Measurements from ENCODE around the gene PCDHGA7.
"Not testable (repeated sequence)": the region's sequence is repeated elsewhere in the genome, so short reads cannot be mapped to it uniquely, and the experiment has no call there.

Gene PCDHGA7

DNA sequence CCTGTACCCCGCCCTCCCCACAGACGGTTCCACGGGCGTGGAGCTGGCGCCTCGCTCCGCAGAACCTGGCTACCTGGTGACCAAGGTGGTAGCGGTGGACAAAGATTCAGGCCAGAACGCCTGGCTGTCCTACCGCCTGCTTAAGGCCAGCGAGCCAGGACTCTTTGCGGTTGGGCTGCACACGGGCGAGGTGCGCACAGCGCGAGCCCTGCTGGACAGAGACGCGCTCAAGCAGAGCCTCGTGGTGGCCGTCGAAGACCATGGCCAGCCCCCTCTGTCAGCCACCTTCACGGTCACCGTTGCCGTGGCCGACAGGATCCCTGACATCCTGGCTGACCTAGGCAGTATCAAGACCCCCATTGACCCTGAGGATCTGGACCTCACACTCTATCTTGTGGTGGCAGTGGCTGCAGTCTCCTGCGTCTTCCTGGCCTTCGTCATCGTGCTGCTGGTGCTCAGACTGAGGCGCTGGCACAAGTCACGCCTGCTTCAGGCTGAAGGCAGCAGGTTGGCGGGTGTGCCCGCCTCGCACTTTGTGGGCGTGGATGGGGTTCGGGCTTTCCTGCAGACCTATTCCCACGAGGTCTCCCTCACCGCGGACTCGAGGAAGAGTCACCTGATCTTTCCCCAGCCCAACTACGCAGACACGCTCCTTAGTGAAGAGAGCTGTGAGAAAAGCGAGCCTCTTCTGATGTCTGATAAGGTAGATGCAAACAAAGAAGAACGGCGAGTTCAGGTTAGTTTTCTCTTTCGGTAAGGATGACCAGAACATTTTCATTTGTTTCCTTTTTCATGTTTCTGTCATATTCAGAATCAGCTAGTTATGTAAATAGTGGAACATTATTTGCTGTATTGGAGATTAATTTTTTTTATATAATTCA lies 16.3 kb upstream of the PCDHGA7 start:
- no peak for DNase-seq (ENCODE audit: low read depth)

DNA sequence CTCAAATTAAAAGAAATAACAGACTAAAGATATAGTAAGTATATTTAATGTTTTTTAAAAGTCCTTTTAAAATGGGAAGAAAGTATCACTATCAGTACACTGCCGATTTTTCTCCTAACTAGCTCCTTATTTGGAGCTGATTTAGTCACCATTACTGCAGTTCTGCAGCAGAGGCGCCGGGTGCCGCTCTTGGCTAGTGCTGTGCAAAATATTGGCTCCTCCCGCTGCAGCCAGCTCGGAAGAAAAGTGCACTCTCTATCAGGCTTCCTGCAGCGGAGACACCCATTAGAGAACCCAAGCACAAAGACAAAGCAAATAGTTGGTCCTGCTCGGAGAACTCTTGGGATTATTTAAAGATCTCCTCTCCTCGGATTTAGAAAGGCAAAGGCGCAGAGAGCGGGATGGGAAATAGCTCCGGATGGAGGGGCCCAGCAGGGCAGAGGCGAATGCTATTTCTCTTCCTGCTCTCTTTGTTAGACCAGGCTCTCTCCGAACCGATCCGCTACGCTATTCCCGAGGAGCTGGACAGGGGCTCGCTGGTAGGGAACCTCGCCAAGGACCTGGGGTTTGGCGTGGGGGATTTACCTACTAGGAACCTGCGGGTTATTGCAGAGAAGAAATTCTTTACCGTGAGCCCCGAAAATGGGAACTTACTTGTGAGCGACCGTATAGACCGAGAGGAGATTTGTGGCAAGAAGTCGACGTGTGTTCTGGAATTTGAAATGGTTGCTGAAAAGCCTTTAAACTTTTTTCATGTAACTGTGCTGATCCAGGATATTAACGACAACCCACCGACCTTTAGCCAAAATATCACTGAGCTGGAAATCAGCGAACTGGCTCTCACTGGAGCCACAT lies 12.3 kb upstream of the PCDHGA7 start, which contains the start of gene PCDHGB3:
Gene PCDHGB3 (plus strand): TSS at position 249 of the 855 bp plus-strand sequence. CDS start 153 bp downstream, at position 402.
- no peak for DNase-seq (ENCODE audit: low read depth)

- DNase-seq (ENCODE audit: low read depth), result no peak
These were observed 10.7 kb upstream of the PCDHGA7 start for GRCh38 chr5:141371572-141372475.

GRCh38 chr5:141373673-141374317 lies 8.7 kb upstream of the PCDHGA7 start, which contains the start of gene PCDHGA6:
PCDHGA6 (plus strand) TSS chr5:141373891; CDS start chr5:141374084, 193 bp downstream.
- DNase-seq (ENCODE audit: low read depth), result no peak

DNA sequence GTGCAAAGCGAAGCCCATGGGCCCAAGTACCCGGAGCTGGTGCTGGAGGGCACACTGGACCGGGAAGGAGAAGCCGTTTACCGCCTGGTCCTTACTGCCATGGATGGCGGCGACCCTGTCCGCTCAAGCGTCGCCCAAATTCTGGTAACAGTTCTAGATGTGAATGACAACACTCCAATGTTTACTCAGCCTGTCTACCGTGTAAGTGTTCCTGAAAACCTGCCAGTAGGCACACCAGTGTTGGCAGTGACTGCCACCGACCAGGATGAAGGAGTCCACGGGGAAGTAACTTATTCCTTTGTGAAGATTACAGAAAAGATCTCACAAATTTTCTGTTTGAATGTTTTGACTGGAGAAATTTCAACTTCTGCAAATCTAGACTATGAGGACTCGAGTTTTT lies 7.9 kb upstream of the PCDHGA7 start:
- no peak for DNase-seq (ENCODE audit: low read depth)

GRCh38 chr5:141375444-141376155 lies 6.9 kb upstream of the PCDHGA7 start:
- not testable (repeated sequence) for DNase-seq (ENCODE audit: low read depth)

GRCh38 chr5:141383345-141383744 lies 803 bp downstream of the PCDHGA7 start:
- DNase-seq (ENCODE audit: low read depth), result no peak

- no peak for DNase-seq (ENCODE audit: low read depth)
These were observed 2.1 kb downstream of the PCDHGA7 start for GRCh38 chr5:141384471-141385267.

DNA sequence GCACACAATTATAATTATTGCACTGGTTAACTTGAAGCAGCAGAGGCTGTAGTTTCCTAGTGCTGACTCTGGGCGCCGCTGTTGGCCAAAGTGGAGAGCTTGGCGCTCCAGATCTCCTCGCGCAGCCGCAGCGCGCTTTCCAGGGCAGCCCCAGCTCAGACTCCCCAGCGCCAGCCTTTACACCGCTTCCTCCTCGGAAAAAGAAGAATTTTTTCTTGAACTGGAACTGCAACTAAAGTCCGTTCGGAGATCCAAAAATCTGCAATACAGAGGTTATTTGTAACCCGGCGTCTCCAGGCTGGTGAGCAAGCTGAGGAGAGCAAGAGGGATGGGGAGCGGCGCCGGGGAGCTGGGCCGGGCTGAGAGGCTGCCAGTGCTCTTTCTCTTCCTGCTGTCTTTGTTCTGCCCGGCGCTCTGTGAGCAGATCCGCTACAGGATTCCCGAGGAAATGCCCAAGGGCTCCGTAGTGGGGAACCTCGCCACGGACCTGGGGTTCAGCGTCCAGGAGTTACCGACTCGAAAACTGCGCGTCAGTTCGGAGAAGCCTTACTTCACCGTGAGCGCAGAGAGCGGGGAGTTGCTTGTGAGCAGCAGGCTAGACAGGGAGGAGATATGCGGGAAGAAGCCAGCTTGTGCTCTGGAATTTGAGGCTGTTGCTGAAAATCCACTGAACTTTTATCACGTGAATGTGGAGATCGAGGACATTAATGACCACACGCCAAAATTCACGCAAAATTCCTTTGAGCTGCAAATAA lies 5.2 kb downstream of the PCDHGA7 start, which contains the start of gene PCDHGB4:
Gene PCDHGB4 (plus strand): TSS at position 142 of the 755 bp plus-strand sequence. CDS start 187 bp downstream, at position 329.
- not testable (repeated sequence) for DNase-seq (ENCODE audit: low read depth)

DNA sequence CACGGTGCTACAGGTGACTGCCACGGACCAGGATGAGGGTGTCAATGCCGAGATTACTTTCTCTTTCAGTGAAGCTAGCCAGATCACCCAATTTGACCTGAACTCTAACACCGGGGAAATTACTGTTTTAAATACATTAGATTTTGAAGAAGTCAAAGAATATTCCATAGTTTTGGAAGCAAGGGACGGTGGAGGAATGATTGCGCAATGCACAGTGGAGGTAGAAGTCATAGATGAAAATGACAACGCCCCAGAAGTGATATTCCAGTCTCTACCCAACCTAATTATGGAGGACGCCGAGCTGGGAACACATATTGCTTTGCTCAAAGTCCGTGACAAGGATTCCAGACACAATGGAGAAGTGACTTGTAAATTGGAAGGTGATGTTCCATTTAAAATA lies 6.1 kb downstream of the PCDHGA7 start:
- no peak for DNase-seq (ENCODE audit: low read depth)

- DNase-seq (ENCODE audit: low read depth), result no peak
These were observed 6.9 kb downstream of the PCDHGA7 start for GRCh38 chr5:141389153-141390042.

- DNase-seq (ENCODE audit: low read depth), result no peak
These were observed 10.1 kb downstream of the PCDHGA7 start, which contains the start of gene PCDHGA8 for GRCh38 chr5:141392429-141393198. PCDHGA8 (plus strand) TSS chr5:141392633; CDS start chr5:141392814, 181 bp downstream.

DNA sequence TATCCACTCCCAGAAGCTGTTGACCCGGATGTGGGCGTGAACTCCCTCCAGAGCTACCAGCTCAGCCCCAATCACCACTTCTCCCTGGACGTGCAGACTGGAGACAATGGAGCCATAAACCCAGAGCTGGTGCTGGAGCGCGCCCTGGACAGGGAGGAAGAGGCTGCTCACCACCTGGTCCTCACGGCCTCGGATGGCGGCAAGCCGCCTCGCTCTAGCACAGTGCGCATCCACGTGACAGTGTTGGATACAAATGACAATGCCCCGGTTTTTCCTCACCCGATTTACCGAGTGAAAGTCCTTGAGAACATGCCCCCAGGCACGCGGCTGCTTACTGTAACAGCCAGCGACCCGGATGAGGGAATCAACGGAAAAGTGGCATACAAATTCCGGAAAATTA lies 10.7 kb downstream of the PCDHGA7 start:
- DNase-seq (ENCODE audit: low read depth), result no peak

GRCh38 chr5:141394401-141395187 lies 12.1 kb downstream of the PCDHGA7 start:
- not testable (repeated sequence) for DNase-seq (ENCODE audit: low read depth)

DNA sequence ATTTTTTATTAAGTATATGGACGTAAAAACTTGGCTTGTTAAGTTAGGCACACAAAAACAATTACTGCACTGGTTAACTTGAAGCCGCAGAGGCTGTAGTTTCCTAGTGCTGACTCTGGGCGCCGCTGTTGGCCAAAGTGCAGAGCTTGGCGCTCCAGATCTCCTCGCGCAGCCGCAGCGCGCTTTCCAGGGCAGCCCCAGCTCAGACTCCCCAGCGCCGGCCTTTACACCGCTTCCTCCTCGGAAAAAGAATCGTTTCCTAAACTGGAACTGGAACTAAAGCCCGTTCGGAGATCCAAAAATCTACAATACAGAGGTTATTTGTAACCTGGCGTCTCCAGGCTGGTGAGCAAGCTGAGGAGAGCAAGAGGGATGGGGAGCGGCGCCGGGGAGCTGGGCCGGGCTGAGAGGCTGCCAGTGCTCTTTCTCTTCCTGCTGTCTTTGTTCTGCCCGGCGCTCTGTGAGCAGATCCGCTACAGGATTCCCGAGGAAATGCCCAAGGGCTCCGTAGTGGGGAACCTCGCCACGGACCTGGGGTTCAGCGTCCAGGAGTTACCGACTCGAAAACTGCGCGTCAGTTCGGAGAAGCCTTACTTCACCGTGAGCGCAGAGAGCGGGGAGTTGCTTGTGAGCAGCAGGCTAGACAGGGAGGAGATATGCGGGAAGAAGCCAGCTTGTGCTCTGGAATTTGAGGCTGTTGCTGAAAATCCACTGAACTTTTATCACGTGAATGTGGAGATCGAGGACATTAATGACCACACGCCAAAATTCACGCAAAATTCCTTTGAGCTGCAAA lies 15.4 kb downstream of the PCDHGA7 start, which contains the start of gene PCDHGB5:
Gene PCDHGB5 (plus strand): TSS at position 192 of the 796 bp plus-strand sequence. CDS start 181 bp downstream, at position 373.
- not testable (repeated sequence) for DNase-seq (ENCODE audit: low read depth)

Measured in activated T-helper 9 cell treated with anti-CD3 and anti-CD28 coated beads, Interleukin-2, amount 50 U/mL, for 16 hours (primary cell).